Right atrium auricular region (tissue), 2 donors: Measurements from ENCODE around the gene SHISAL1. TPM values are rescaled to one million over a fixed set of nuclear protein-coding genes. Genes with fewer than 3 reads are reported as not detected.

Experiments used
- DNase-seq: peaks from one replicate; pipeline ENCODE4 v3.0.0-alpha.2; 2019; ENCODE audit warnings: low spot score
- H3K27ac ChIP-seq, 2 donors: fragments of 200-600 bp; sonication (generic); 1 replicate in 1 of 2; 2 replicates in 1 of 2; pipeline ENCODE4 v1.5.1; 2016 to 2019
- H3K27me3 ChIP-seq, 2 donors: fragments of 200-600 bp; sonication (generic); one replicate each; pipeline versions ENCODE4 v1.5.1 to v1.6.0; 2017 to 2019
- H3K36me3 ChIP-seq: fragments of 200-600 bp; sonication (generic); one replicate; pipeline ENCODE4 v1.5.1; 2016
- H3K4me1 ChIP-seq, 2 donors: fragments of 200-600 bp; sonication (generic); one replicate each; pipeline versions ENCODE4 v1.5.1 to v1.6.0; 2017 to 2019
- H3K4me3 ChIP-seq, 2 donors: fragments of 200-600 bp; sonication (generic); 1 replicate in 1 of 2; 2 replicates in 1 of 2; pipeline ENCODE4 v1.5.1; 2017 to 2019; ENCODE audit warnings: mild to moderate bottlenecking in 1 of 2, moderate library complexity in 1 of 2
- H3K9me3 ChIP-seq, 2 donors: fragments of 200-600 bp; sonication (generic); one replicate each; pipeline ENCODE4 v1.5.1; 2019
- CTCF ChIP-seq, 2 donors: fragments of 200-600 bp; sonication (generic); IDR thresholded peaks; one replicate each; pipeline ENCODE4 v1.5.1; 2019; ENCODE audit warnings: antibody characterized with exemption in 2 of 2
- total RNA-seq, 2 donors: library from RNA; depleted of rRNA; stranded (reverse); fragments of >200 nt; gene quantifications; one replicate each; pipeline ENCODE4 v1.1.0, GENCODE V29; 2016

The SHISAL1 gene
- total RNA-seq, 2 donors from 2014 or later = 0.26 to 2.0 TPM

- no peak overlapping the region for H3K4me3 ChIP-seq
- H3K9me3 ChIP-seq = no peaks in the 10 kb centered on the region
- H3K4me1 ChIP-seq = no peaks in the 10 kb centered on the region
- no peak for DNase-seq
- H3K27ac ChIP-seq = no peak overlapping the region
- H3K27me3 ChIP-seq = no peaks in the 10 kb centered on the region
- H3K36me3 ChIP-seq = no peaks in the 10 kb centered on the region
- no peak for TF ChIP-seq CTCF (IDR thresholded peaks at IDR 0.05)
These were observed 39.6 kb downstream of the SHISAL1 start for GRCh38 chr22:44273175-44273574.

GRCh38 chr22:44272401-44272771, 40.4 kb downstream of the SHISAL1 start:
- Histone ChIP-seq H3K27me3 (no peaks in the 10 kb centered on the region), H3K27ac (no peak overlapping the region), H3K4me1 (no peaks in the 10 kb centered on the region), H3K36me3 (no peaks in the 10 kb centered on the region), H3K4me3 (no peak overlapping the region), H3K9me3 (no peaks in the 10 kb centered on the region)
- no peak for DNase-seq
- TF ChIP-seq CTCF (IDR thresholded peaks at IDR 0.05) = no peak

- H3K9me3 ChIP-seq = no peaks in the 10 kb centered on the region
These were observed 40.9 kb downstream of the SHISAL1 start for GRCh38 chr22:44271732-44272400.

GRCh38 chr22:44271010-44271500, 41.7 kb downstream of the SHISAL1 start:
- no peak for DNase-seq
- no peak for TF ChIP-seq CTCF (IDR thresholded peaks at IDR 0.05)

More at GRCh38 chr22:44271732-44272400, 40.9 kb downstream of the SHISAL1 start:
- no peak for TF ChIP-seq CTCF (IDR thresholded peaks at IDR 0.05)
- no peak for DNase-seq
- H3K4me3 ChIP-seq = no peak overlapping the region
- no peaks in the 10 kb centered on the region for H3K27me3 ChIP-seq
- H3K27ac ChIP-seq = no peak overlapping the region
- no peaks in the 10 kb centered on the region for H3K4me1 ChIP-seq
- H3K36me3 ChIP-seq = no peaks in the 10 kb centered on the region

GRCh38 chr22:44270556-44270880, 42.2 kb downstream of the SHISAL1 start:
- H3K9me3 ChIP-seq = no peaks in the 10 kb centered on the region
- DNase-seq = no peak
- no peak for TF ChIP-seq CTCF (IDR thresholded peaks at IDR 0.05)
- H3K27me3 ChIP-seq = no peaks in the 10 kb centered on the region
- H3K36me3 ChIP-seq = no peaks in the 10 kb centered on the region
- H3K4me3 ChIP-seq = no peak overlapping the region
- H3K27ac ChIP-seq = no peak overlapping the region
- H3K4me1 ChIP-seq = no peaks in the 10 kb centered on the region

More at GRCh38 chr22:44271010-44271500, 41.7 kb downstream of the SHISAL1 start:
- H3K4me3 ChIP-seq = no peak overlapping the region
- no peaks in the 10 kb centered on the region for H3K27me3 ChIP-seq
- no peaks in the 10 kb centered on the region for H3K36me3 ChIP-seq
- no peak overlapping the region for H3K27ac ChIP-seq
- no peaks in the 10 kb centered on the region for H3K4me1 ChIP-seq
- H3K9me3 ChIP-seq = no peaks in the 10 kb centered on the region
